ENCODE measurements around the gene NIT1. TPM values are rescaled to one million over a fixed set of nuclear protein-coding genes. Genes with fewer than 3 reads are reported as not detected.

NIT1 gene
- total and polyA plus RNA-seq, 10 of the 15 experiments (the other 5 are each of a cell fraction or from before 2014, with no cell fraction given): 19.2 to 54.4 (median 28.3) TPM

- Histone ChIP-seq H3K36me3 (ENCODE audit: control insufficient read depth in 2 of 2, insufficient read depth in 2 of 2, low read length in 1 of 2) (peaks cover 0 to 8% of the 10 kb centered on the region in 2 experiments; a peak in 3 of 4 replicates), H3K9me3 (replicated peaks; ENCODE audit: control insufficient read depth, insufficient read depth, low read length) (no peaks in the 10 kb centered on the region), H3K27ac (ENCODE audit: control insufficient read depth, insufficient read depth) (peak overlapping the region; percentile 65), H3K4me3 (peak overlapping the region; percentile 21; the same call in 1 of the 2 replicates), H3K9ac (ENCODE audit: control insufficient read depth, insufficient read depth, low read length) (peak overlapping the region; percentile 36; the same call in 1 of the 2 replicates), H3K79me2 (ENCODE audit: control insufficient read depth, insufficient read depth, low read length) (no peaks in the 10 kb centered on the region), H3K27me3 (replicated peaks in 1 of 2; ENCODE audit: control insufficient read depth in 2 of 2, insufficient read depth in 2 of 2, low read length in 1 of 2) (no peaks in the 10 kb centered on the region), H4K20me1 (ENCODE audit: control insufficient read depth, insufficient read depth) (no peaks in the 10 kb centered on the region), H3K4me1 (ENCODE audit: control insufficient read depth, insufficient read depth, low read length) (peaks cover 39% of the 10 kb centered on the region), H2AFZ (ENCODE audit: control insufficient read depth, low read depth, low read length) (no peak overlapping the region), H3K4me2 (ENCODE audit: control insufficient read depth, insufficient read depth) (peak overlapping the region; percentile 61)
- FAIRE-seq (peak; percentile 35), ATAC-seq (peak; percentile 72), DNase-seq (ENCODE audit: low read depth, low spot score) (peak; percentile 66)
- SMC1A ChIA-PET (ENCODE audit: uncharacterized antibody, unreplicated experiment): interaction anchor here (0.7 to 7.0 kb wide), 23 partner anchors 9 to 320 kb away, joined by 3 to 110 read pairs (median 5); partner anchors contain the start of genes ARHGAP30, DEDD, F11R and ITLN2
- no TSS peak for BruUV-seq (replicated peaks)
- POLR2A ChIA-PET: interaction anchor here (0.5 to 5.6 kb wide), 8 partner anchors 9 to 110 kb away, joined by 3 to 66 read pairs (median 5); partner anchors contain the start of genes ARHGAP30, NIT1, PFDN2 and TSTD1
- WGBS (ENCODE audit: insufficient coverage, insufficient replicate concordance, low lambda C conversion rate, missing lambda C conversion rate): 0% methylated on average over 2 of the region's 2 CpGs
- RAD21 ChIA-PET (ENCODE audit: unreplicated experiment): interaction anchor here (1.1 to 6.7 kb wide), 10 partner anchors 25 to 320 kb away, joined by 3 to 90 read pairs (median 7); partner anchors contain the start of genes ARHGAP30, F11R, TSTD1 and USF1
- in situ Hi-C loops (cut with MboI): no loop called here
- intact Hi-C loops (cut with micrococcal nuclease; ENCODE audit: unreplicated experiment): loop anchor here (1.0 kb wide), 2 partner anchors 26 to 55 kb away; no protein-coding TSS in a partner anchor
- CTCF ChIA-PET: interaction anchor here (0.6 to 7.6 kb wide), 17 partner anchors 10 to 314 kb away, joined by 3 to 181 read pairs (median 6); partner anchors contain the start of genes ARHGAP30, DEDD, F11R and ITLN2
- TF ChIP-seq CBX3 (IDR thresholded peaks at IDR 0.05; ENCODE audit: borderline replicate concordance, low read depth) (no peak), RELB (IDR thresholded peaks at IDR 0.05; ENCODE audit: low read depth) (peak; percentile 83; the same call in 1 of the 2 replicates), SREBF1 (IDR thresholded peaks at IDR 0.05; ENCODE audit: low read length) (no peak), CREB1 (IDR thresholded peaks at IDR 0.05; ENCODE audit: low read depth) (no peak), ZNF24 (IDR thresholded peaks at IDR 0.05) (no peak), ZBTB4 (CRISPR knock-in tag; IDR thresholded peaks at IDR 0.05) (no peak), RAD51 (IDR thresholded peaks at IDR 0.05) (no peak), RELA (IDR thresholded peaks at IDR 0.05; ENCODE audit: borderline replicate concordance, partially characterized antibody) (no peak), CUX1 (IDR thresholded peaks at IDR 0.05; ENCODE audit: insufficient replicate concordance, low read depth, low read length) (no peak), MAX (IDR thresholded peaks at IDR 0.05; ENCODE audit: low read depth, low read length) (no peak), ZNF207 (IDR thresholded peaks at IDR 0.05; ENCODE audit: borderline replicate concordance) (no peak), ZNF217 (IDR thresholded peaks at IDR 0.05) (no peak), SREBF2 (IDR thresholded peaks at IDR 0.05; ENCODE audit: low read length) (no peak)
Observed at GRCh38 chr1:161096015-161096414, 21.9 kb upstream of the NIT1 start.

All from GM12878 (cell line).